OCI-LY1 (cell line): Measurements from ENCODE around the gene RTL10.

Source experiments
- H2AFZ ChIP-seq: fragments of 200-600 bp; sonication (generic), shearing (Covaris generic); 2 replicates; pipeline ENCODE4 v1.6.0; 2014; ENCODE audit warnings: antibody characterized with exemption, mild to moderate bottlenecking, low read length
- H3F3A ChIP-seq: fragments of 200-600 bp; sonication (generic), shearing (Covaris generic); 2 replicates; pipeline ENCODE4 v1.6.0; 2014; ENCODE audit warnings: mild to moderate bottlenecking, antibody characterized with exemption, low read length, moderate library complexity; ENCODE audit not compliant: insufficient read depth
- H3K27ac ChIP-seq: fragments of 200-600 bp; sonication (generic); 2 replicates; pipeline ENCODE4 v1.5.1; 2014; ENCODE audit warnings: low read length, mixed run types, mild to moderate bottlenecking, low read depth; ENCODE audit not compliant: poor library complexity, severe bottlenecking
- H3K27me3 ChIP-seq: fragments of 200-600 bp; sonication (generic); 2 replicates; pipeline ENCODE4 v1.6.0; 2014; ENCODE audit warnings: antibody characterized with exemption, mild to moderate bottlenecking, low read length, moderate library complexity; ENCODE audit not compliant: insufficient read depth
- H3K36me3 ChIP-seq: fragments of 200-600 bp; sonication (generic); 2 replicates; pipeline ENCODE4 v1.6.1; 2014; ENCODE audit warnings: mild to moderate bottlenecking, antibody characterized with exemption, low read length, moderate library complexity, mixed read lengths; ENCODE audit not compliant: insufficient read depth
- H3K4me1 ChIP-seq: fragments of 200-600 bp; sonication (generic); 2 replicates; pipeline ENCODE4 v1.5.1; 2014; ENCODE audit warnings: mild to moderate bottlenecking, low read length, moderate library complexity; ENCODE audit not compliant: insufficient read depth, severe bottlenecking
- H3K4me2 ChIP-seq: fragments of 200-600 bp; sonication (generic), shearing (Covaris generic); 2 replicates; pipeline ENCODE4 v1.6.1; 2014; ENCODE audit warnings: low read length
- H3K4me3 ChIP-seq: fragments of 200-600 bp; sonication (generic); 2 replicates; pipeline ENCODE4 v1.5.1; 2014; ENCODE audit warnings: low read length, low read depth, mild to moderate bottlenecking, mixed read lengths; ENCODE audit not compliant: poor library complexity, severe bottlenecking
- H3K79me2 ChIP-seq: fragments of 200-600 bp; shearing (Covaris generic); 2 replicates; pipeline ENCODE4 v1.6.1; 2016; ENCODE audit warnings: mixed run types, low read length, mixed read lengths; ENCODE audit not compliant: insufficient read depth
- H3K9ac ChIP-seq: fragments of 200-600 bp; sonication (generic), shearing (Covaris generic); 2 replicates; pipeline ENCODE4 v1.6.1; 2014; ENCODE audit warnings: mild to moderate bottlenecking, low read length, mixed read lengths
- H3K9me2 ChIP-seq: fragments of 200-600 bp; sonication (generic), shearing (Covaris generic); 2 replicates; pipeline ENCODE4 v1.6.1; 2014; ENCODE audit warnings: low read depth, mild to moderate bottlenecking, low read length, mixed read lengths
- H3K9me3 ChIP-seq: fragments of 200-600 bp; shearing (Covaris generic); 2 replicates; pipeline ENCODE4 v1.6.1; 2014; ENCODE audit warnings: low read length, mixed read lengths
- H4K20me1 ChIP-seq: fragments of 200-600 bp; sonication (generic), shearing (Covaris generic); 2 replicates; pipeline ENCODE4 v1.6.0; 2016; ENCODE audit warnings: mild to moderate bottlenecking, low read length; ENCODE audit not compliant: insufficient read depth
- EZH2 ChIP-seq: fragments of 200-600 bp; sonication (generic), shearing (Covaris generic); IDR thresholded peaks from 2 replicates; pipeline ENCODE4 v1.8.0; 2017; ENCODE audit warnings: borderline replicate concordance, mixed run types, mild to moderate bottlenecking, antibody characterized with exemption, low read length, moderate library complexity, mixed read lengths
- TF ChIP-seq, protein P1 (sequence below): fragments of 200-600 bp; sonication (generic), shearing (Covaris generic); IDR thresholded peaks from 2 replicates; pipeline ENCODE4 v1.5.1; 2017; ENCODE audit warnings: mild to moderate bottlenecking, antibody characterized with exemption, low read length, moderate library complexity, mixed read lengths

Gene RTL10

DNA sequence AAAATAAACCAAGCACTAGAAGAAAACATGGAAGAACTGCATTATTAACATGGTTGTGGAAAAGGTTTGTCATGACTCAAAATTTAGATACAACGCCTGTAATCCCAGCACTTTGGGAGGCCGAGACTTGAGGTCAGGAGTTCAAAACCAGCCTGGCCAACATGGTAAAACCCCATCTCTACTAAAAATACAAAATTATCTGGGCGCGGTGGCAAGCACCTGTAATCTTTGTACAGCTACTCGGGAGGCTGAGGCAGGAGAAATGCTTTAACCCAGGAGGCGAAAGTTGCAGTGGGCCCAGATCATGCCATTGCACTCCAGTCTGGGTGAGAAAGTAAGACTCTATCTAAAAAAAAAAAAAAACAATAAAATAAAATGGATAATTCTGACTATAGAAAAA is 23.7 kb downstream of the RTL10 start:
- no peak overlapping the region for H3K9ac ChIP-seq
- H3F3A ChIP-seq = no peaks in the 10 kb centered on the region
- H3K27me3 ChIP-seq = no peaks in the 10 kb centered on the region
- H3K4me2 ChIP-seq = no peak overlapping the region
- TF ChIP-seq EZH2 = no peak
- TF ChIP-seq, protein P1, sequence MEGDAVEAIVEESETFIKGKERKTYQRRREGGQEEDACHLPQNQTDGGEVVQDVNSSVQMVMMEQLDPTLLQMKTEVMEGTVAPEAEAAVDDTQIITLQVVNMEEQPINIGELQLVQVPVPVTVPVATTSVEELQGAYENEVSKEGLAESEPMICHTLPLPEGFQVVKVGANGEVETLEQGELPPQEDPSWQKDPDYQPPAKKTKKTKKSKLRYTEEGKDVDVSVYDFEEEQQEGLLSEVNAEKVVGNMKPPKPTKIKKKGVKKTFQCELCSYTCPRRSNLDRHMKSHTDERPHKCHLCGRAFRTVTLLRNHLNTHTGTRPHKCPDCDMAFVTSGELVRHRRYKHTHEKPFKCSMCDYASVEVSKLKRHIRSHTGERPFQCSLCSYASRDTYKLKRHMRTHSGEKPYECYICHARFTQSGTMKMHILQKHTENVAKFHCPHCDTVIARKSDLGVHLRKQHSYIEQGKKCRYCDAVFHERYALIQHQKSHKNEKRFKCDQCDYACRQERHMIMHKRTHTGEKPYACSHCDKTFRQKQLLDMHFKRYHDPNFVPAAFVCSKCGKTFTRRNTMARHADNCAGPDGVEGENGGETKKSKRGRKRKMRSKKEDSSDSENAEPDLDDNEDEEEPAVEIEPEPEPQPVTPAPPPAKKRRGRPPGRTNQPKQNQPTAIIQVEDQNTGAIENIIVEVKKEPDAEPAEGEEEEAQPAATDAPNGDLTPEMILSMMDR = no peak
- H3K4me3 ChIP-seq = no peak overlapping the region
- no peak overlapping the region for H2AFZ ChIP-seq
- H3K79me2 ChIP-seq = no peaks in the 10 kb centered on the region
- no peaks in the 10 kb centered on the region for H3K36me3 ChIP-seq
- peaks cover 9% of the 10 kb centered on the region for H3K9me3 ChIP-seq
- H3K27ac ChIP-seq = no peak overlapping the region
- no peaks in the 10 kb centered on the region for H4K20me1 ChIP-seq
- H3K4me1 ChIP-seq = peaks cover 12% of the 10 kb centered on the region
- no peaks in the 10 kb centered on the region for H3K9me2 ChIP-seq

DNA sequence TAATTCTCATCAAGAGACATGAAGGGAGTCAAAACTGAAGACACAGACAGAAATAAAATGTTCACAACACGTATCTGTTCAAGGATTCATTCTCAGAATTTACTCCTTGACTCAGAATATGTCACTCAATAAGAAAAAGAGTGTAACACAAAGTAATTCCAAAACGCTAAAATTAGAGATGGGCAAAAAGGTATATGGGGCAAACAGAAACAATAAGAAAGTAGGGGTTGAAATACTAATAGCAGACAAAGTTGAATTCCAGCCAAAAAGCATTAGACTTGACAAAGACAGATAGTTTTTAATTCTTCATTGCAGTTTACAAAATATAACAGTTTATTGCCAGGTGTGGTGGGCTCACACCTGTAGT is 26.7 kb downstream of the RTL10 start:
- no peak overlapping the region for H3K27ac ChIP-seq
- H3K4me3 ChIP-seq = no peak overlapping the region
- H4K20me1 ChIP-seq = no peaks in the 10 kb centered on the region
- peaks cover 25% of the 10 kb centered on the region for H3K4me1 ChIP-seq
- no peaks in the 10 kb centered on the region for H3K36me3 ChIP-seq
- no peak overlapping the region for H3K4me2 ChIP-seq
- no peaks in the 10 kb centered on the region for H3K27me3 ChIP-seq
- no peaks in the 10 kb centered on the region for H3K79me2 ChIP-seq
- peaks cover 11% of the 10 kb centered on the region for H3K9me3 ChIP-seq
- no peaks in the 10 kb centered on the region for H3K9me2 ChIP-seq
- H3F3A ChIP-seq = no peaks in the 10 kb centered on the region
- H2AFZ ChIP-seq = no peak overlapping the region
- H3K9ac ChIP-seq = no peak overlapping the region
- TF ChIP-seq, protein P1 = no peak
- TF ChIP-seq EZH2 = no peak

DNA sequence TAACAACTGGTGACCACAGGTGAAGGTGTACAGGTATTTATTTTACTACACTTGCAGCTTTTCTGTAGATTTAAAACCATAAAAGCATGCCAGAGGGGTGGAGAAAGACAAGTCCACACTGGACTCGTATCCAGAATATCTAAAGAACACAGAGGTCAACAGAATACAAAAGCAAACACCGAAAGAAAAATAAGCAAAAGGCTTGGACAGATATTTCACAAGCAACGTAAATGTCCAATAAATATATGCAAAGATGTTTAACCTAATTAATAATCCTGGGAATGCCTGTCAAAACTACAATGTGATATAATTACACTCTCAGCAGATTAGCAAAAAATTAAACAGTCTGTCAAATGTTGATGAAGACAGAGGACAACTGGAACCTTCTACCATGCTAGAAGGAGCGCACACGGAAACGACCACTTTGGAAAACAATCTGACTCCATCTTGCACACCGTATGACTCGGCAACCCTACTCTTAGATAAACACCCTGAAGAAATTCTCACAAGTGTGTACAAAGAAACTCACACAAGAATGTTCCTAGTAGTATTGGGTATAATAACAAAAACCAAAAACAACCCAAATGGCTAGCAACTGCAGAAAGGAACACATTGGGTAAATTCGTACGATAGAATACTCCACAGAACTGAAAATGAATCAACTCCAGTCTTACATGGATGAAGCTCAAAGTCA is 27.2 kb downstream of the RTL10 start:
- TF ChIP-seq, protein P1 = no peak
- no peak for TF ChIP-seq EZH2
- no peak overlapping the region for H3K4me2 ChIP-seq

More for the DNA sequence above, 27.2 kb downstream of the RTL10 start:
- no peak overlapping the region for H3K4me3 ChIP-seq
- no peaks in the 10 kb centered on the region for H3K36me3 ChIP-seq
- H3K27ac ChIP-seq = no peak overlapping the region
- peaks cover 20% of the 10 kb centered on the region for H3K4me1 ChIP-seq
- no peak overlapping the region for H3K9ac ChIP-seq
- no peaks in the 10 kb centered on the region for H3K27me3 ChIP-seq
- H3K9me3 ChIP-seq = peaks cover 11% of the 10 kb centered on the region
- no peaks in the 10 kb centered on the region for H3K79me2 ChIP-seq
- no peak overlapping the region for H2AFZ ChIP-seq
- no peaks in the 10 kb centered on the region for H3K9me2 ChIP-seq
- no peaks in the 10 kb centered on the region for H4K20me1 ChIP-seq
- no peaks in the 10 kb centered on the region for H3F3A ChIP-seq
